Measurements from ENCODE around the gene CHST11.

The CHST11 gene

GRCh38 chr12:104703372-104703771, 246.6 kb downstream of the CHST11 start:
- no peak for DNase-seq

DNA sequence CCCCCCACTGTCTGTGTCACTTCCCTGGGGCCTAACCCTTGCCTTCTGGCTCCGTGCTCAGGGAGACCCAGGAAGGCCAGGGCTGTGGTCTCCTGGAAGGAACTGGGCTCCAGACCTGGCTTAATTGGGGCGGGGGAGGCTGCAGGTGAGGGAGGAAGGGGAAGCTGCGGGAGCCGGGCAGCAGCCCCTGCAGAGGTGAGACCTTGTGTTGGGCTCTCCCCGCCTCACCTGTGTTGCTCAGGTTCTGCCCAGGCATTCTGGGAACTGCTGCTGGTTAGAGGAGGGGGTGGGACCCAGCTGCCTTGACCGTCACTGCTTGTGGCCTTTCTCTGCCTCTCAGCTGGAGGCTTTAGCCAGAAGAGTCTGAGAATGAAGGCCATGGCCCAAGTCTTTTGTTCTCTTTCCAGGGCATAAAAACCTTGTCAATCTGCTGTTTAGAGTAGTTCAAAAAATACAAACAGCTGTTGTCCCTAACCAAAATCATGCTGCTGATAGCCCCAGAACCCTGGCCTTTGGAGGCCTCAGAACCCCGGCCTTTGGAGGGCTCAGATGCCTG, 247.6 kb downstream of the CHST11 start:
- DNase-seq, result no peak

- no peak for DNase-seq
Measured at GRCh38 chr12:104707194-104707593, 250.4 kb downstream of the CHST11 start.

DNA sequence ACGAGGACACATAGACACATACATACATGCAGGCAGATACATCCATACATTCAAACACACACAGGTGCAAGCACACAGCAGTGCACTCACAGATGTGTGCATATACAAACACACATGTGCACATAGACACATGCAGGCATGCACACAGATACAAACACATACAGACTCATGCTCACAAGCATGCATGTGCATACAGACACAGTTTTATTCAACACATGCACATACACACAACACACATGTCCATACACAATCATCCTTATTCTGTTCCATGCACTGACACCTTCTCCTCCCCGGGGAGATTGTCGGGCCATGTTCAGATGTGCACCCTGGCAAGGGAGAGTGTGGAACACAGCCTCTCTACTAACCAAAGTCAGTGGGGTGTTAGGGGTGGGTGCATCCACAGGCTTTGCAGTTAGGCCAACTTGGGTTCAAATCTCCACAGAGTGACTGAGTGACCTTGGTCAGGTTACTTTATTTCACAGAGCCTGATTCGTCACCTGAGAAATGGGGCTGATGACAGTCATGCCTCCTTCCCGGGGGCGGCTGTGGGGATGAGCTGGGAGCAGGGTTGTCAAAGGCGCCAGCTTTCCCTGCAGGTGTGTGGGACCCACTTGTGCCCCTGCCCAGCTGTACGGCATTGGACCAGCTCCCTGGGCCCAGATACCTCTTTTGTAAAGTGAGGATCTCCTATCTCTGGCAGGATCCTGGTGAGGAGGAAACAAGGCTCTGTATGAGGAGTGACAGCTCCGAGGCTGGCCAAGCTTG, 251.2 kb downstream of the CHST11 start:
- DNase-seq, result no peak

- no peak for DNase-seq
Measured at GRCh38 chr12:104708891-104709290, 252.1 kb downstream of the CHST11 start.

GRCh38 chr12:104709692-104710435, 253.1 kb downstream of the CHST11 start:
- no peak for DNase-seq

DNA sequence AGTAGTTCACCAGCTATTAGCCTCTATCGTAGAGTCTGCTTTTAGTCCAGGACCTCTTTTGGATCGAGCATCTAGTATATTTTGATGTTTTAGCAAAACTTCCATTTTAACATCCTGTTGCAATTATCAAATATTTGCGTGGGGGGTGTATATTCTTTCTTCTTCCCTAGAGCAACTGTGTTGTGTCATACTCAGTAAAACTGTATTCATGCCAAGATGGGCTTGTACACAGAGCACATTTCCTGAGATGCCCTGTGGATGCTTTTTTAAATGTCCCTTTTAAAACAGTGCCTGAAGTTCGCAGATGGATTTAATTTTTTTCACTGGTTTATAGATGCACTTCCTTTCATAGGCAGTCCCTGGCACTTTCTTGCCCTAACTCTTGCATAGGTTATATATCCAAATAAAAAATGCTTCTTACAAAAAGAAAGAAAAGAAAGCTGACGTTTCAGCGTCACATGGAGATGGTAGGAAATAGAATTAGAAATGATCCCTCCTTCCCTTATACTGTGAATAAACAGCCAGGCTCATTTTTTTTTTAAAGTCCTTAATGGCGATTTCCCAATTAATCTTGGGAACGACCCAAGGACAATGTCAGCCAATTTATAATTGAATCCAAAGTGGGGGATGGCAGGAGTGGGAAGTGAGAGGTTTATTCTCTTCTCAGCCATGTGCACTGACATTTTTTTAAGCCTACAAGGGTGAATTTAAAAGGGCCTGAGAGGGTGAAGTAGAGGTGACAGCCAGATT, 254.4 kb downstream of the CHST11 start:
- no peak for DNase-seq

DNA sequence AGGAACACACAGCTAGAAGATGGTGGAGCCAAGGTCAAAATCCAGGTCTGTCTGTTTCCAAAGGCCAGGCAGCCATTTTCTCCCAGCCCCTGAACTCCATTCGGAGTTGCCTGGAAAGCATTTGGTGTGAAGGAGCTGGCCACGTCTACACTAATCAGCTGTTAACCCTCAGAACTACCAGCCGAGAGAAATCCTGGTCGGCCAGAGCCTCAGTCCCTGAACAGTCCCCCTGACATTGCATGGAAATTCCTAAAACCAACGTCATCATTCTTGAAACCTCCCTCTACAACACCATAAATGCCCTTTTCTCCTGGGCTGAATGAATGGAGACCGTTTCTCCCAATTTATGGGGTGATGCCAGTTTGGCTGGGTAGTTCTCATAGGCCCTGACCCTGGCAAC, 255.7 kb downstream of the CHST11 start:
- DNase-seq, result no peak

GRCh38 chr12:104712968-104713367, 256.2 kb downstream of the CHST11 start:
- no peak for DNase-seq

GRCh38 chr12:104713444-104713843, 256.7 kb downstream of the CHST11 start:
- DNase-seq, result no peak

GRCh38 chr12:104714369-104714768, 257.6 kb downstream of the CHST11 start:
- no peak for DNase-seq

DNA sequence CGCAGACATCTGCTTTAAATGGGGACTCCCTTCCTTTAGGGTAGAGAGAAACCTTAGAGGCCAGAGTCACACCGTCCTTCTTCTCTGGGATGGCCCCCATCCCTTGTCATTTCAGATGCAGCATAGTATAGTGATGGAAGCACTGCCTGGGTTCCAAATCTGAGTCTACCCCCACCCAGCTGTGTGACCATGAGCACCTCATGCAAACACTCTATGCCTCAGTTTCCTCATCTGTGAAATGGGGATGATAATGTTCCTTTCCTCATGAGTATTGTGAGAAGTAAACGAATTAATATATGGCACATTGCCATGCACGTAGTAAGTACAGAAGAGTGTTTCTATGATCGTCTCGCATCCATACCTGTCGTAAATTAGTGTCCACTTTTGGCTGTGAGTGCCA, 259.4 kb downstream of the CHST11 start:
- no peak for DNase-seq

- no peak for DNase-seq
Measured at GRCh38 chr12:104718304-104718929, 261.7 kb downstream of the CHST11 start.

GRCh38 chr12:104719700-104720338, 263.1 kb downstream of the CHST11 start:
- no peak for DNase-seq

DNA sequence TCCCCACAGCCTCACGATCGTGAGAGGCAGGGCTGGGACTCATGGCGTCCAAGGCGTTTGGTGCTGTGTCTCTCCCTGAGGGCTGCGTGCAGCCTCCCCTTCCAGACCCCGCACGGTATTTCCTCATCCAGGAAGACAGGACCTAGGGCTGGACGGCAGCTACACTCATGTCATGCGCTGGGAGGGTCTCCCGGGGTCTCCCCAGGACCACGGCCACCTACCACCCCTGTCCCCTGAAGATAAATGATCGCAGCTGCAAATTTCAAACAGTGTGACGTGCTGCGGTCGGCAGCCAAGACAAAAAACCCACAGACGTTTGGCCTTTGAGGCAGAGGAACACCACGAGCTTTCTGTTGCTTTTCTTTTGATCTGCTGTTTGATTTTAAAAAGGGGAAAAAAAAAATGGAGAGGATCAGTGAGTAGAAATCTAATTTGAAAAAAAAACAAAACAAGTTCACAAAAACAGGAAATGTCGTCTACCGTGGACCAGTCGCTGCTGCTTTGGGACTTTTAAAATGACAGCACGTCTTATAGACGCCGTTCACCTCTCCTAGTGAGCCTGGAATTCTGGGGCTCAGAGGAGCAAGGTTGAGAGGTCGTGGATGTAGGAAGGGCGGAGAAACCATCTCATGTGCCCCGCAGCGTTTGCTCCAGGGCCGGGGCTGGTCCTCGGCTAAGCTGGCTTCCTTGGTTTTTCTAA, 263.7 kb downstream of the CHST11 start:
- DNase-seq, result peak; percentile 14 to 64

DNA sequence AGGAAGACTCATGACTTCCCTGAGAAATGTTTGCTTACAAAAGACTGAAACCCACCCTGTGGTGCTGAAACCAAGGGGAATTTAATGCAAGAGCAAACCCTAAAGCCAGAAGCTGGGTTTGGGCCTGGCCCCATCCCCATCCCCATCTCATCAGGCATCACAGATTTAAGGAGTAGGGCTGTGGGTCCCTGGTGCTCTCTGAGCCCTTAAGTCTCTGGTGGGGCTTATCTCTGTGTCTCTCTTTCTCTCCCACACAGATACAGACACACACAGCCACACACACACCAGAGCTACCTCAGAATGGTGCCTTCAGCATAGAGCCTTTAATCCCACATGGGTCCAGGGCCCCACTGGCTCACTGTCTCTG, 264.3 kb downstream of the CHST11 start:
- no peak for DNase-seq

GRCh38 chr12:104721936-104722335, 265.2 kb downstream of the CHST11 start:
- no peak for DNase-seq

GRCh38 chr12:104722601-104723534, 266.1 kb downstream of the CHST11 start:
- no peak for DNase-seq

- DNase-seq, result no peak
Measured at GRCh38 chr12:104723895-104724294, 267.1 kb downstream of the CHST11 start.

DNA sequence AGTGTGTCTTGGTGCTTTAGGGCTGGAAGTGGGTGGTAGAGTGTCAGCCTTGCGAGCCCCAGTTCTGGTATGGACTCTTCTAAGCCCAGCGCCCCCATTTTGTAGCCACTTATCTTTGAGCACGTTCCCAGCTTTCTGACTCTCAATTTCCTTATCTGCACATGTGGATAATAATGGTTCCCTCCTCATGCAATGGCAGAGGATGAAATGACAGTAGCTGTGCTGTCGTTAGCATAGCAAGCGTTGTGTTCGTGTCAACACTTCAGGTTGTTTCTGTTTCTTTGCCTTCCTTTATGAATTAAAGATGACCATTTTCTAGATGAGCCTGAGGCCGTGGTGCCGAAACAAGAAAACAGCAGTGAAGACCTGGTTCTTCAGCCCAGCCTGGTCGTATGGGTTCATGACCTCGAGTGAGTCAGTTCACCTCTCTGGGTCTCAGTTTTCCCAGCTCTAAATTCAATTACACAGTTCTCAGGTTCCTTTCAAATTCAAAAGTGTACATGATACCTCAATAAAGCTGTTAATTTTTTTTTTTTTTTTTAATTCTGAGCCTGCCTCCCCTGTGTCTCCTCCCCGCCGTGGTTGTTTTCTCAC, 268.3 kb downstream of the CHST11 start:
- no peak for DNase-seq
